Trophoblast cell (in vitro differentiated cells and primary cell): Measurements from ENCODE around the gene SNF8.
A peak's percentile ranks its signal among the peaks of the same experiment; 100 is the strongest.

Experiments
- DNase-seq, 2 donors: peaks; one replicate each; pipeline ENCODE4 v3.0.0-alpha.2; 2016
- H2AFZ ChIP-seq: 2 replicates; pipeline ENCODE4 v1.6.1; 2013; ENCODE audit warnings: low read length, moderate library complexity, mild to moderate bottlenecking; ENCODE audit not compliant: insufficient read depth, poor library complexity
- H2AK5ac ChIP-seq: 2 replicates; pipeline ENCODE4 v1.6.1; 2013; ENCODE audit warnings: mild to moderate bottlenecking, low read length
- H2BK120ac ChIP-seq: 2 replicates; pipeline ENCODE4 v1.6.1; 2013; ENCODE audit warnings: low read length, mild to moderate bottlenecking, moderate library complexity; ENCODE audit not compliant: insufficient read depth, poor library complexity
- H2BK12ac ChIP-seq: 2 replicates; pipeline ENCODE4 v1.6.1; 2013; ENCODE audit warnings: mild to moderate bottlenecking, low read length, moderate library complexity
- H2BK5ac ChIP-seq: 2 replicates; pipeline ENCODE4 v1.6.1; 2013; ENCODE audit warnings: low read length, low read depth, moderate library complexity, mild to moderate bottlenecking; ENCODE audit not compliant: poor library complexity
- H3K14ac ChIP-seq: 2 replicates; pipeline ENCODE4 v1.6.1; 2013; ENCODE audit warnings: mild to moderate bottlenecking, low read length
- H3K18ac ChIP-seq: 2 replicates; pipeline ENCODE4 v1.6.1; 2013; ENCODE audit warnings: mild to moderate bottlenecking, low read length
- H3K23ac ChIP-seq: 2 replicates; pipeline ENCODE4 v1.6.1; 2013; ENCODE audit warnings: low read length
- H3K27ac ChIP-seq: 2 replicates; pipeline ENCODE4 v1.5.1; 2013; ENCODE audit warnings: low read depth, mild to moderate bottlenecking, inconsistent platforms, low read length, moderate library complexity
- H3K27me3 ChIP-seq: 2 replicates; pipeline ENCODE4 v1.6.1; 2013; ENCODE audit warnings: inconsistent platforms, mild to moderate bottlenecking, low read length, moderate library complexity; ENCODE audit not compliant: insufficient read depth
- H3K36me3 ChIP-seq, 2 experiments: 1 replicate in 1 of 2; 2 replicates in 1 of 2; pipeline ENCODE4 v1.6.1; 2013; ENCODE audit warnings: low read length in 2 of 2, mild to moderate bottlenecking in 2 of 2, moderate library complexity in 1 of 2; ENCODE audit not compliant: insufficient read depth in 2 of 2, control insufficient read depth in 1 of 2
- H3K4ac ChIP-seq: 2 replicates; pipeline ENCODE4 v1.6.1; 2013; ENCODE audit warnings: low read depth, mild to moderate bottlenecking, low read length, moderate library complexity
- H3K4me1 ChIP-seq, 2 experiments: 1 replicate in 1 of 2; 2 replicates in 1 of 2; pipeline ENCODE4 v1.6.1; 2013; ENCODE audit warnings: low read length in 2 of 2, mild to moderate bottlenecking in 2 of 2, moderate library complexity in 1 of 2; ENCODE audit not compliant: insufficient read depth in 2 of 2, control insufficient read depth in 1 of 2
- H3K4me2 ChIP-seq: 2 replicates; pipeline ENCODE4 v1.6.1; 2013; ENCODE audit warnings: inconsistent platforms, mild to moderate bottlenecking, low read length, moderate library complexity
- H3K4me3 ChIP-seq: 2 replicates; pipeline ENCODE4 v1.5.1; 2013; ENCODE audit warnings: mild to moderate bottlenecking, low read depth, low read length, inconsistent platforms
- H3K79me1 ChIP-seq: one replicate; pipeline ENCODE4 v1.6.1; 2013; ENCODE audit warnings: low read length
- H3K79me2 ChIP-seq: 2 replicates; pipeline ENCODE4 v1.6.1; 2013; ENCODE audit warnings: low read length, mild to moderate bottlenecking; ENCODE audit not compliant: control insufficient read depth, insufficient read depth, poor library complexity
- H3K9ac ChIP-seq: 2 replicates; pipeline ENCODE4 v1.6.1; 2013; ENCODE audit warnings: mild to moderate bottlenecking, low read length
- H3K9me3 ChIP-seq: 2 replicates; pipeline ENCODE4 v1.6.1; 2013; ENCODE audit warnings: low read depth, mild to moderate bottlenecking, control low read depth, inconsistent platforms, low read length; ENCODE audit not compliant: insufficient read depth
- H4K12ac ChIP-seq: 2 replicates; pipeline ENCODE4 v1.6.1; 2013; ENCODE audit warnings: low read depth, mild to moderate bottlenecking, low read length, moderate library complexity
- H4K8ac ChIP-seq: 2 replicates; pipeline ENCODE4 v1.6.1; 2013; ENCODE audit warnings: low read depth, mild to moderate bottlenecking, low read length, moderate library complexity
- H4K91ac ChIP-seq: one replicate; pipeline ENCODE4 v1.6.1; 2013; ENCODE audit warnings: low read depth, mild to moderate bottlenecking, low read length, moderate library complexity
- WGBS: extraction: QIAGEN DNeasy Blood & Tissue Kit; methylation state at CpG from one replicate; pipeline ENCODE4 v1.1.7; 2013; ENCODE audit warnings: missing lambda C conversion rate; ENCODE audit not compliant: insufficient read length, insufficient coverage; ENCODE audit errors: extremely low coverage; 5-methylcytosine and 5-hydroxymethylcytosine counted together

Gene SNF8

DNA sequence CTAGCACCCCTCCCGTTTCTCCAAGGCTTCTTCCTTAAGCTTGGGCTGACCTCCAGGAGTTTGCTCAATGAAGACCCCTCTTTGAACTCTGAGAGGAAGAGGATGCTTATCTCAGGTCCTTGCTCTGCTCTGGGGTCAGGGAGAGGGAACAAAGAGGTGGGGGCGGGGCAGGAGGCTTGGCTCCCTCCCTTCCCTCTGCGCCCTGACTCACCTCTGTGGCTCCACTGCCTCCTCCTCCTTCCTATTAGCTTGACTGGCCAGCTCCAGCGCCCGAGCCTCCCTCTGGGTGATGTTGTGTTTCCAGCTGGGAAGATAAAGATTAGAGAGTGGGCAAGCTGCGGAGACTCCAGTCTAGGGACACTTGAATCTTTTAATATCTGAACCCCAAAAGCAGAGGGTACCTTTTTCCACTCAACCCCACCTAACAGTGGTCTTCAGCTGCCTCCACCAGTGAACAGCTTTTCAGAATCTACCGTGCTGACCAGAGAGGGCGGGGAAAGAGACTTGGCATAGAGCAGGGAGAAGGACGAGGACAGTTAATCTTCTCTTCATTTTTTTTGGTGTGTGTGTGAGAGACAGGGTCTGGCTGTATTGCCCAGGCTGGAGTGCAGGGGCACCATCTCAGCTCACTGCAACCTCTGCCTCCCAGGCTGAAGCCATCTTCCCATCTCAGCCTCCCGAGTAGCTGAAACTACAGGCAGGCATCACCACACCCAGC lies 17.0 kb upstream of the SNF8 start:
- Histone ChIP-seq H2BK120ac (peak overlapping the region; percentile 87), H4K12ac (peak overlapping the region; percentile 59), H3K9me3 (no peaks in the 10 kb centered on the region), H3K4me3 (no peak overlapping the region), H3K23ac (no peak overlapping the region), H2BK5ac (peak overlapping the region; percentile 80), H4K91ac (peak overlapping the region; percentile 88), H3K4me2 (peak overlapping the region; percentile 1), H3K4me1 (peaks cover 18 to 19% of the 10 kb centered on the region in 2 experiments), H3K27me3 (no peaks in the 10 kb centered on the region), H3K36me3 (no peaks in the 10 kb centered on the region), H3K9ac (no peak overlapping the region), H3K27ac (peak overlapping the region; percentile 11), H3K18ac (peak overlapping the region; percentile 79), H3K4ac (peak overlapping the region; percentile 31), H2AFZ (peak overlapping the region; percentile 23), H2BK12ac (peak overlapping the region; percentile 69), H3K79me2 (no peaks in the 10 kb centered on the region), H4K8ac (peak overlapping the region; percentile 78), H3K14ac (peak overlapping the region; percentile 11), H3K79me1 (peaks cover 14% of the 10 kb centered on the region), H2AK5ac (peak overlapping the region; percentile 79)
- no peak for DNase-seq
- WGBS, result no CpG with 5 or more reads among the region's 10 CpGs

DNA sequence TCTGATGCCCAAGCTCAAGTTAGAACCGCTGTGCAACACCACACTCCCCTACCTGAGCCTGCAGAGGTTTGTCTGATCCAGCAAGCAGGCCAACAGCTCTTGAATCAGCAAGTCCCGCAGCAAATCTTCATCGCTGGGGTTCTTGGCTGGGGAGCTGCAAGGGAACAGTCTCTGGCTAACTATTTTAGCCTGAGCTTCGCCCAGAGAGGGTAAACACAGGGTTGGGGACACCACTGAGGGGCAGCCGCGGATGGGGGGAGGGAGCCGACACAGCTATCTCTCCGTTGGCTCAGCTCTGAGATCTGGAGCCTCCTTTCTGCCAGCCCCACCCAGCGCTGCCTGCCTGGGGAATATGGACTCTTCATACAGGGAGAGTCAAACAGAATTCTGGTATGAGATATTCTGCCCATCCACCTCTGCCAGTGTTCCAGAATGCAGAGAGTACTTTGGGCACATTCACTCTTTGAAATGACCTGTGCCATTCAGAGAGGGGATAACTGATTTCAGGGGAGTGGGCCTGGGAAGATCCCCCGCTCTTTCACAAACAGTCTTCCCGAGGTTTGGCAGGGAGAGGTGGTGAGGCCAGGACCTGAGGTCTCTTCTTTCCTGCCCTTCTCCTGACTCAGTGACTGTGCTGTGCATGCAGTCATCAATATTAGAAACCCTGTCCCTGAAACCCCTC lies 16.3 kb upstream of the SNF8 start:
- Histone ChIP-seq H3K4me2 (no peak overlapping the region), H3K27me3 (no peaks in the 10 kb centered on the region), H3K36me3 (no peaks in the 10 kb centered on the region), H2AFZ (peak overlapping the region; percentile 23), H3K9ac (no peak overlapping the region), H3K23ac (no peak overlapping the region), H3K9me3 (no peaks in the 10 kb centered on the region), H3K14ac (peak overlapping the region; percentile 61), H2BK5ac (peak overlapping the region; percentile 12), H4K12ac (peak overlapping the region; percentile 12), H2BK12ac (peak overlapping the region; percentile 69), H3K4ac (peak overlapping the region; percentile 48), H3K4me3 (no peak overlapping the region), H4K8ac (peak overlapping the region; percentile 78), H2AK5ac (peak overlapping the region; percentile 48), H2BK120ac (peak overlapping the region; percentile 44), H3K4me1 (peaks cover 18 to 19% of the 10 kb centered on the region in 2 experiments), H3K18ac (peak overlapping the region; percentile 35), H3K79me1 (peaks cover 14% of the 10 kb centered on the region), H4K91ac (peak overlapping the region; percentile 88), H3K27ac (no peak overlapping the region), H3K79me2 (no peaks in the 10 kb centered on the region)
- no CpG with 5 or more reads among the region's 11 CpGs for WGBS
- DNase-seq, result no peak

DNA sequence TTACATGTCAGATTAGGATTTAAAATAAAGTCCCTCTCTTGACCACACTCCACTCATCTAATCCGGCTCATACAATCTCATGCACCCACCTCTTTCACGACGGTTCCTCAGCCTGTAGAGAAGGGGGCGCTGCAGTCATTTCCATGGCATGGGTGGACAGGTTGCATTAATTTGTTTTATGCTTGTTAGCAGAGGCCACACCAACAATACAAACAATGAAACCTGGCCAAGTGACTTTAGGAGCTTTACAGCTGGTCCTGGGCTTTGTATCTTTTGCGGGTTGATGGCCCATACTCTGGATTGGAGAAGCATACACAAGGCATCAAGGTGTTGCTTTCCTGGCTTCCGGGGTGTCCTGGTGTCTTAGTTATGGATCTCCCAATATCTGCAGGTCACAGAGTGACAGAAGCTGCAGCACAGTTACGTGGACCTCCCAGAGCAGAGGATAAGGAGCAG lies 9.7 kb upstream of the SNF8 start:
- WGBS, result no CpG with 5 or more reads among the region's 7 CpGs
- Histone ChIP-seq H3K27me3 (no peaks in the 10 kb centered on the region), H3K4me3 (no peak overlapping the region), H3K14ac (no peak overlapping the region), H2BK120ac (no peak overlapping the region), H4K12ac (no peak overlapping the region), H3K4ac (no peak overlapping the region), H3K9ac (no peak overlapping the region), H3K27ac (no peak overlapping the region), H2BK12ac (no peak overlapping the region), H3K18ac (no peak overlapping the region), H3K79me1 (no peaks in the 10 kb centered on the region), H3K79me2 (no peaks in the 10 kb centered on the region), H3K23ac (no peak overlapping the region), H3K9me3 (no peaks in the 10 kb centered on the region), H3K4me1 (peaks cover 0 to 4% of the 10 kb centered on the region in 2 experiments), H4K91ac (no peak overlapping the region), H2BK5ac (no peak overlapping the region), H3K36me3 (no peaks in the 10 kb centered on the region), H2AFZ (no peak overlapping the region), H2AK5ac (peak overlapping the region; percentile 90), H4K8ac (peak overlapping the region; percentile 43), H3K4me2 (no peak overlapping the region)
- no peak for DNase-seq

DNA sequence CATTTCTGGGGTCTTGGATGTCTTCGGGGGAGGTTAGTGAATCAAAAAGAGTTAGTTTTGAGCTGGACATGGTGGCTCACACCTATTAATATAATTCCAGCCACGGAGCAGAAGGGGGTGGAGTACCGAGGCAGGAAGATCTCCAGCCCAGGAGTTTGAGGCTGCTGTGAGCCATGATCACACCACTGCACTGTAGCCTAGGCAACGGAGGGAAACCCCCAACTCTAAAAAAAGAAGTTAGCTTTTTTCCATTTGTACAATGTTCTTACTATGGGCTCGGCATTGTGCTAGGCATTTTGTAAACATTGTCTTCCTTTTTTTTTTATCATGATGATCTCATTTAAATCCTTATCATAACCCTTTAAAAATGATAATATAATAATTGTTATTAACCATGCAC lies 8.3 kb upstream of the SNF8 start:
- Histone ChIP-seq H3K79me2 (no peaks in the 10 kb centered on the region), H2BK5ac (no peak overlapping the region), H3K27ac (no peak overlapping the region), H3K9ac (no peak overlapping the region), H3K4me3 (no peak overlapping the region), H3K18ac (no peak overlapping the region), H2BK12ac (no peak overlapping the region), H4K12ac (no peak overlapping the region), H3K4me1 (peaks cover 0 to 4% of the 10 kb centered on the region in 2 experiments), H3K4ac (no peak overlapping the region), H3K4me2 (no peak overlapping the region), H2BK120ac (no peak overlapping the region), H4K91ac (no peak overlapping the region), H3K14ac (no peak overlapping the region), H3K9me3 (no peaks in the 10 kb centered on the region), H3K23ac (no peak overlapping the region), H4K8ac (no peak overlapping the region), H3K36me3 (no peaks in the 10 kb centered on the region), H2AK5ac (no peak overlapping the region), H3K27me3 (no peaks in the 10 kb centered on the region), H2AFZ (no peak overlapping the region), H3K79me1 (no peaks in the 10 kb centered on the region)
- DNase-seq, result no peak
- no CpG with 5 or more reads among the region's 5 CpGs for WGBS
